ENCODE results near the gene LGALS9C.
"Not testable (repeated sequence)": the region's sequence is repeated elsewhere in the genome, so short reads cannot be mapped to it uniquely, and the experiment has no call there.

GRCh38 chr17:18542907-18543306, 66.3 kb downstream of the LGALS9C start:
- TF ChIP-seq, protein P1, sequence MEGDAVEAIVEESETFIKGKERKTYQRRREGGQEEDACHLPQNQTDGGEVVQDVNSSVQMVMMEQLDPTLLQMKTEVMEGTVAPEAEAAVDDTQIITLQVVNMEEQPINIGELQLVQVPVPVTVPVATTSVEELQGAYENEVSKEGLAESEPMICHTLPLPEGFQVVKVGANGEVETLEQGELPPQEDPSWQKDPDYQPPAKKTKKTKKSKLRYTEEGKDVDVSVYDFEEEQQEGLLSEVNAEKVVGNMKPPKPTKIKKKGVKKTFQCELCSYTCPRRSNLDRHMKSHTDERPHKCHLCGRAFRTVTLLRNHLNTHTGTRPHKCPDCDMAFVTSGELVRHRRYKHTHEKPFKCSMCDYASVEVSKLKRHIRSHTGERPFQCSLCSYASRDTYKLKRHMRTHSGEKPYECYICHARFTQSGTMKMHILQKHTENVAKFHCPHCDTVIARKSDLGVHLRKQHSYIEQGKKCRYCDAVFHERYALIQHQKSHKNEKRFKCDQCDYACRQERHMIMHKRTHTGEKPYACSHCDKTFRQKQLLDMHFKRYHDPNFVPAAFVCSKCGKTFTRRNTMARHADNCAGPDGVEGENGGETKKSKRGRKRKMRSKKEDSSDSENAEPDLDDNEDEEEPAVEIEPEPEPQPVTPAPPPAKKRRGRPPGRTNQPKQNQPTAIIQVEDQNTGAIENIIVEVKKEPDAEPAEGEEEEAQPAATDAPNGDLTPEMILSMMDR (conservative IDR thresholded peaks at IDR 0.05): not testable (repeated sequence)
- not testable (repeated sequence) for TF ChIP-seq EZH2 (IDR thresholded peaks at IDR 0.05; ENCODE audit: low read depth)

All from PC-9 (cell line).